Adrenal gland (tissue), 12 donors: ENCODE results near the gene TMEM163. TPM values are rescaled to one million over a fixed set of nuclear protein-coding genes. Genes with fewer than 3 reads are reported as not detected.

Experiments used
- DNase-seq, 7 donors: peaks; one replicate each; pipeline ENCODE4 v3.0.0-alpha.2; 2019 to 2020
- H3K27ac ChIP-seq, 5 donors: fragments of 200-600 bp; sonication (generic) in 4 of 5; 1 replicate in 3 of 5; 2 replicates in 2 of 5; pipeline versions ENCODE4 v1.5.1 to v1.8.0; 2016 to 2020; ENCODE audit warnings: mild to moderate bottlenecking in 1 of 5
- H3K27me3 ChIP-seq: fragments of 200-600 bp; 2 replicates; pipeline ENCODE4 v1.8.0; 2021
- H3K36me3 ChIP-seq, 2 donors: fragments of 200-600 bp; replicated peaks in 1 of 2; 1 replicate in 1 of 2; 2 replicates in 1 of 2; pipeline versions ENCODE4 v1.5.1 to v1.8.0; 2018 to 2022
- H3K4me1 ChIP-seq, 2 donors: fragments of 200-600 bp; replicated peaks in 1 of 2; 1 replicate in 1 of 2; 2 replicates in 1 of 2; pipeline versions ENCODE4 v1.5.1 to v1.8.0; 2018 to 2021
- H3K4me3 ChIP-seq, 4 donors: fragments of 200-600 bp; sonication (generic) in 3 of 4; one replicate each; pipeline ENCODE4 v1.5.1; 2016 to 2018
- H3K9me3 ChIP-seq, 3 donors: fragments of 200-600 bp; sonication (generic) in 1 of 3; replicated peaks in 1 of 3; 1 replicate in 2 of 3; 2 replicates in 1 of 3; pipeline versions ENCODE4 v1.5.1 to v1.8.0; 2016 to 2021
- CTCF ChIP-seq, 6 experiments: fragments of 450-650 bp in 4 of 6; fragments of 200-600 bp in 2 of 6; sonication (generic) in 1 of 6; IDR thresholded peaks; 1 replicate in 5 of 6; 2 replicates in 1 of 6; pipeline versions ENCODE4 v1.5.1 to v1.8.0; 2016 to 2021; ENCODE audit warnings: antibody characterized with exemption in 6 of 6, mild to moderate bottlenecking in 2 of 6, moderate library complexity in 1 of 6
- POLR2A ChIP-seq, 2 donors: fragments of 450-650 bp; IDR thresholded peaks; one replicate each; pipeline ENCODE4 v1.6.1; 2017; ENCODE audit warnings: antibody characterized with exemption in 2 of 2, mild to moderate bottlenecking in 2 of 2, moderate library complexity in 1 of 2
- WGBS, 4 donors: extraction: QIAGEN DNeasy Blood & Tissue Kit in 2 of 4; methylation state at CpG; one replicate each; pipeline versions ENCODE4 v1.1.5 to v1.1.7; 2013 to 2017; 5-methylcytosine and 5-hydroxymethylcytosine counted together
- intact Hi-C, 2 donors: fragments of 100-400 bp; cut with DNase I; formaldehyde crosslinking; loops; one replicate each; pipeline versions ENCODE4 v1.14.1 to v1.15.0; 2022 to 2023
- polyA plus RNA-seq, 3 donors: library from polyadenylated mRNA; stranded (reverse); fragments of 200-250 nt in 2 of 3; fragments of 350-450 nt in 1 of 3; fragmentation: Illumina TruSeq in 1 of 3; extraction: RNeasy Lipid Tissue Mini Kit (QIAGEN cat#74804) in 1 of 3; gene quantifications; one replicate each; pipeline ENCODE4 v1.2.3, GENCODE V29; 2013 to 2014
- total RNA-seq, 9 donors: library from RNA; depleted of rRNA in 4 of 9; stranded (reverse); fragments of >200 nt in 4 of 9; fragments of 120-200 nt in 1 of 9; fragmentation: NEBNext Ultra II Directional in 1 of 9; extraction: Animal tissue kit (Norgen Biotek cat#: 25700) in 1 of 9; gene quantifications; one replicate each; pipeline versions ENCODE4 v1.1.0 to v1.2.4, GENCODE V29; 2013 to 2023
- donor health status: healthy with polysubstance abuse.
- donor health status: Bipolar disorder and iron deficiency.
- donor health status: DM: yes; HTN: yes; CAD: no.
- donor health status: DM: no; HTN: no; CAD: no.
- donor health status: DM: no; HTN: no; CAD: no.
- donor health status: DM: yes; HTN: yes; CAD: no.

Gene TMEM163
- total and polyA plus RNA-seq, 12 donors = 3.6 to 21.6 (median 9.5) TPM

- no peak overlapping the region for H3K27ac ChIP-seq
- no peaks in the 10 kb centered on the region for H3K9me3 ChIP-seq
- no peak for TF ChIP-seq CTCF (IDR thresholded peaks at IDR 0.05)
- TF ChIP-seq POLR2A (IDR thresholded peaks at IDR 0.05) = no peak
- no peaks in the 10 kb centered on the region for H3K27me3 ChIP-seq
- no peak overlapping the region for H3K4me3 ChIP-seq
- peaks cover 0 to 35% of the 10 kb centered on the region in 2 donors for H3K4me1 ChIP-seq
- intact Hi-C loops = loop anchor here in 1 of 2 donors (5.0 kb wide), 1 partner anchor 293 kb away; no protein-coding TSS in a partner anchor
- H3K36me3 ChIP-seq = no peaks in the 10 kb centered on the region
- WGBS, 4 donors = 82 to 92% (median 85%) methylated on average over 2 of the region's 2 CpGs
- DNase-seq = no peak
These were observed 308.8 kb downstream of the TMEM163 start for GRCh38 chr2:134410006-134410405.

DNA sequence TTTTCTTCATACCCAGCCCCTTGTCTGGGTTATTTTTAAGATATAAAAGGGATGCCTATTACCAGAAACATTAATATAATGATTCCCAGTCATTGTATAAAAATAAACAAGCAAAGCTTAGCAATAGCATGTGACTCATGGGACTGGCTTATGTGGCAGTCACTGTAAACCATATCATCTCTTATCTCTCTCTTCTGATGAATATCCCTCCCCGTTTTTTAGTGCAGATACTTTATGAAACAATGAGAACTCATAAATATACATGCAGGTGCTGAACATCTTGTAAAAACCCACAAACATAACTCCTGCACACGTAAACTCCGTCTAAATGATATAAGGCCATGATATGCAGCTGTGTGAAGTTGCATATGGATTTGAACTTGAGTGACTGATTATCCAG, 310.0 kb downstream of the TMEM163 start:
- intact Hi-C loops = loop anchor here (10.0 kb wide), 2 partner anchors 154 to 164 kb away; partner anchors contain the start of gene MGAT5 (in 1 of the 2)
- H3K4me1 ChIP-seq = peaks cover 0 to 42% of the 10 kb centered on the region in 2 donors
- WGBS, 4 donors = 68 to 71% (median 69%) methylated on average over 3 of the region's 3 CpGs

GRCh38 chr2:134408386-134408785, 310.4 kb downstream of the TMEM163 start:
- intact Hi-C loops = loop anchor here (10.0 kb wide), 2 partner anchors 154 to 164 kb away; partner anchors contain the start of gene MGAT5 (in 1 of the 2)
- WGBS, 4 donors = 71 to 86% (median 75%) methylated on average over 3 of the region's 3 CpGs
- H3K4me1 ChIP-seq = peaks cover 0 to 43% of the 10 kb centered on the region in 2 donors

More for the DNA sequence above, 310.0 kb downstream of the TMEM163 start:
- Histone ChIP-seq H3K27ac (no peak overlapping the region), H3K36me3 (no peaks in the 10 kb centered on the region), H3K27me3 (no peaks in the 10 kb centered on the region), H3K9me3 (no peaks in the 10 kb centered on the region), H3K4me3 (no peak overlapping the region)
- no peak for DNase-seq
- TF ChIP-seq POLR2A (IDR thresholded peaks at IDR 0.05) (no peak), CTCF (IDR thresholded peaks at IDR 0.05) (no peak)

More at GRCh38 chr2:134408386-134408785, 310.4 kb downstream of the TMEM163 start:
- no peak for DNase-seq
- H3K27me3 ChIP-seq = no peaks in the 10 kb centered on the region
- TF ChIP-seq CTCF (IDR thresholded peaks at IDR 0.05) (no peak), POLR2A (IDR thresholded peaks at IDR 0.05) (no peak)
- H3K9me3 ChIP-seq = no peaks in the 10 kb centered on the region
- no peak overlapping the region for H3K27ac ChIP-seq
- no peak overlapping the region for H3K4me3 ChIP-seq
- no peaks in the 10 kb centered on the region for H3K36me3 ChIP-seq
